Activated naive CD8-positive, alpha-beta T cell treated with anti-CD3 and anti-CD28 coated beads, Interleukin-2, amount 50 U/mL, for 24 hours (primary cell): Measurements from ENCODE around the gene ZDHHC14.

Experiments used
- ATAC-seq: fragments of 150-1000 bp; cut with Tn5 transposase; one replicate; pipeline ENCODE4 v1.10.0; 2021
- DNase-seq: peaks from one replicate; pipeline ENCODE4 v3.0.0; 2021
- H3K27ac Mint-ChIP-seq: one replicate; pipeline ENCODE4 v1.8.0; 2021; ENCODE audit warnings: mild to moderate bottlenecking, mixed read lengths
- H3K27me3 Mint-ChIP-seq: one replicate; pipeline ENCODE4 v1.8.0; 2021; ENCODE audit warnings: mixed read lengths
- H3K36me3 Mint-ChIP-seq: one replicate; pipeline ENCODE4 v1.8.0; 2021; ENCODE audit warnings: low read depth, mixed read lengths
- H3K4me1 Mint-ChIP-seq: one replicate; pipeline ENCODE4 v1.8.0; 2021; ENCODE audit warnings: mixed read lengths
- H3K4me3 Mint-ChIP-seq: one replicate; pipeline ENCODE4 v1.8.0; 2021; ENCODE audit warnings: mild to moderate bottlenecking, moderate library complexity, mixed read lengths
- H3K9me3 Mint-ChIP-seq: one replicate; pipeline ENCODE4 v1.8.0; 2021; ENCODE audit warnings: mixed read lengths

ZDHHC14 gene

GRCh38 chr6:157531986-157532365 is 151.0 kb downstream of the ZDHHC14 start:
- H3K36me3 Mint-ChIP-seq, result no peaks in the 10 kb centered on the region
- H3K27ac Mint-ChIP-seq, result no peak overlapping the region
- no peaks in the 10 kb centered on the region for H3K27me3 Mint-ChIP-seq
- H3K4me1 Mint-ChIP-seq, result peaks cover 35% of the 10 kb centered on the region
- H3K9me3 Mint-ChIP-seq, result no peaks in the 10 kb centered on the region
- H3K4me3 Mint-ChIP-seq, result no peak overlapping the region
- no peak for DNase-seq
- ATAC-seq, result no peak

- Mint-ChIP-seq H3K27me3 (no peaks in the 10 kb centered on the region), H3K9me3 (no peaks in the 10 kb centered on the region), H3K36me3 (no peaks in the 10 kb centered on the region), H3K4me3 (no peak overlapping the region), H3K4me1 (peaks cover 33% of the 10 kb centered on the region), H3K27ac (no peak overlapping the region)
- ATAC-seq (no peak), DNase-seq (no peak)
Measured at GRCh38 chr6:157533048-157533871, 152.3 kb downstream of the ZDHHC14 start.

GRCh38 chr6:157534134-157534871 is 153.3 kb downstream of the ZDHHC14 start:
- DNase-seq (no peak), ATAC-seq (no peak)
- Mint-ChIP-seq H3K4me1 (peaks cover 40% of the 10 kb centered on the region), H3K9me3 (no peaks in the 10 kb centered on the region), H3K4me3 (no peak overlapping the region), H3K27me3 (no peaks in the 10 kb centered on the region), H3K36me3 (no peaks in the 10 kb centered on the region), H3K27ac (no peak overlapping the region)

GRCh38 chr6:157534977-157535339 is 154.0 kb downstream of the ZDHHC14 start:
- peak overlapping the region; percentile 74 for H3K27ac Mint-ChIP-seq
- H3K4me1 Mint-ChIP-seq, result peaks cover 41% of the 10 kb centered on the region
- H3K27me3 Mint-ChIP-seq, result no peaks in the 10 kb centered on the region
- peak overlapping the region; percentile 2 for H3K4me3 Mint-ChIP-seq
- H3K36me3 Mint-ChIP-seq, result no peaks in the 10 kb centered on the region
- H3K9me3 Mint-ChIP-seq, result no peaks in the 10 kb centered on the region
- no peak for ATAC-seq
- DNase-seq, result no peak

- peak; percentile 93 for ATAC-seq
- DNase-seq, result no peak
- H3K9me3 Mint-ChIP-seq, result no peaks in the 10 kb centered on the region
Measured at GRCh38 chr6:157535340-157536222, 154.6 kb downstream of the ZDHHC14 start.

GRCh38 chr6:157536223-157536545 is 155.2 kb downstream of the ZDHHC14 start:
- no peaks in the 10 kb centered on the region for H3K36me3 Mint-ChIP-seq
- peak overlapping the region; percentile 37 for H3K27ac Mint-ChIP-seq
- H3K4me1 Mint-ChIP-seq, result peaks cover 41% of the 10 kb centered on the region
- H3K9me3 Mint-ChIP-seq, result no peaks in the 10 kb centered on the region
- no peaks in the 10 kb centered on the region for H3K27me3 Mint-ChIP-seq
- no peak overlapping the region for H3K4me3 Mint-ChIP-seq
- DNase-seq (no peak), ATAC-seq (no peak)

More at GRCh38 chr6:157535340-157536222, 154.6 kb downstream of the ZDHHC14 start:
- Mint-ChIP-seq H3K36me3 (no peaks in the 10 kb centered on the region), H3K27me3 (no peaks in the 10 kb centered on the region), H3K4me1 (peaks cover 41% of the 10 kb centered on the region), H3K4me3 (peak overlapping the region; percentile 2), H3K27ac (peak overlapping the region; percentile 74)

GRCh38 chr6:157537556-157537955 is 156.6 kb downstream of the ZDHHC14 start:
- Mint-ChIP-seq H3K36me3 (no peaks in the 10 kb centered on the region), H3K27me3 (no peaks in the 10 kb centered on the region), H3K27ac (no peak overlapping the region), H3K9me3 (no peaks in the 10 kb centered on the region), H3K4me1 (peaks cover 41% of the 10 kb centered on the region), H3K4me3 (no peak overlapping the region)
- no peak for ATAC-seq
- DNase-seq, result no peak

GRCh38 chr6:157538168-157538567 is 157.2 kb downstream of the ZDHHC14 start:
- DNase-seq (no peak), ATAC-seq (no peak)
- no peaks in the 10 kb centered on the region for H3K9me3 Mint-ChIP-seq
- H3K36me3 Mint-ChIP-seq, result no peaks in the 10 kb centered on the region
- H3K4me3 Mint-ChIP-seq, result no peak overlapping the region
- H3K27me3 Mint-ChIP-seq, result no peaks in the 10 kb centered on the region
- H3K4me1 Mint-ChIP-seq, result peaks cover 41% of the 10 kb centered on the region
- H3K27ac Mint-ChIP-seq, result no peak overlapping the region

- H3K27ac Mint-ChIP-seq, result no peak overlapping the region
Measured at GRCh38 chr6:157538698-157539097, 157.7 kb downstream of the ZDHHC14 start.

GRCh38 chr6:157539421-157539822 is 158.4 kb downstream of the ZDHHC14 start:
- Mint-ChIP-seq H3K4me3 (no peak overlapping the region), H3K27me3 (no peaks in the 10 kb centered on the region), H3K27ac (no peak overlapping the region), H3K9me3 (no peaks in the 10 kb centered on the region), H3K36me3 (peaks cover 4% of the 10 kb centered on the region), H3K4me1 (peaks cover 41% of the 10 kb centered on the region)
- DNase-seq (no peak), ATAC-seq (no peak)

More at GRCh38 chr6:157538698-157539097, 157.7 kb downstream of the ZDHHC14 start:
- peaks cover 41% of the 10 kb centered on the region for H3K4me1 Mint-ChIP-seq
- H3K9me3 Mint-ChIP-seq, result no peaks in the 10 kb centered on the region
- H3K27me3 Mint-ChIP-seq, result no peaks in the 10 kb centered on the region
- ATAC-seq, result no peak
- H3K36me3 Mint-ChIP-seq, result peaks cover 3% of the 10 kb centered on the region
- DNase-seq, result no peak
- H3K4me3 Mint-ChIP-seq, result no peak overlapping the region

GRCh38 chr6:157539900-157540752 is 159.1 kb downstream of the ZDHHC14 start:
- H3K4me1 Mint-ChIP-seq, result peaks cover 36% of the 10 kb centered on the region
- H3K27ac Mint-ChIP-seq, result no peak overlapping the region
- no peak overlapping the region for H3K4me3 Mint-ChIP-seq
- DNase-seq, result no peak
- H3K36me3 Mint-ChIP-seq, result peaks cover 9% of the 10 kb centered on the region
- H3K27me3 Mint-ChIP-seq, result no peaks in the 10 kb centered on the region
- H3K9me3 Mint-ChIP-seq, result peaks cover 4% of the 10 kb centered on the region
- no peak for ATAC-seq

GRCh38 chr6:157541618-157542413 is 160.8 kb downstream of the ZDHHC14 start:
- DNase-seq (no peak), ATAC-seq (no peak)
- peaks cover 10% of the 10 kb centered on the region for H3K36me3 Mint-ChIP-seq
- H3K4me3 Mint-ChIP-seq, result no peak overlapping the region
- no peak overlapping the region for H3K27ac Mint-ChIP-seq
- peaks cover 22% of the 10 kb centered on the region for H3K4me1 Mint-ChIP-seq
- no peaks in the 10 kb centered on the region for H3K27me3 Mint-ChIP-seq
- H3K9me3 Mint-ChIP-seq, result peaks cover 5% of the 10 kb centered on the region

GRCh38 chr6:157542414-157543160 is 161.6 kb downstream of the ZDHHC14 start:
- peaks cover 10% of the 10 kb centered on the region for H3K36me3 Mint-ChIP-seq
- H3K27ac Mint-ChIP-seq, result no peak overlapping the region
- DNase-seq, result no peak
- H3K4me3 Mint-ChIP-seq, result no peak overlapping the region
- ATAC-seq, result no peak
- H3K9me3 Mint-ChIP-seq, result peaks cover 5% of the 10 kb centered on the region
- peaks cover 2% of the 10 kb centered on the region for H3K27me3 Mint-ChIP-seq
- H3K4me1 Mint-ChIP-seq, result peaks cover 15% of the 10 kb centered on the region
